Hematopoietic multipotent progenitor cell treated with erythropoietin and hydrocortisone succinate and interleukin-3 and kit ligand, for 8 days (in vitro differentiated cells): ENCODE data around the gene ABCC4.

Experiments used
- DNase-seq: peaks from one replicate; pipeline ENCODE4 v3.0.0-alpha.2; 2015

The ABCC4 gene

DNA sequence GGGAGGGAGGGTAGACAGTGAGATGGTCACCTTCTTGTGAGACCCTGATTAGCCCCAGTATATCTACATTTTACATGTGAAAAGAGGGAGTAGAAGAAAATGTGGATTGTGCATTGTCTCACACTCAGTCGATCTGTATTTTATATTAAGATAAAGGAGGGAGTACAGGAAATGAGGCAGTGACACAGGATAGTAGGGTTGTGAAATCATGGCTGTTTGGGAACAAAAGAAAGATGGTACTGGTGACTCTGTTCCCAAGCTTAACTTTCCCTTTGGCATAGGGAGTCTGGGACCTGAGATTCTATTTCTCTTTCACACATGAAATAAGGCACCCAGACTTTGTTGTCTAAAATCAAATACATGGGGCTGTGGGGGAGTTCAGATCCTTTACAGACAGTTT lies 194.7 kb downstream of the ABCC4 start:
- DNase-seq: no peak

DNA sequence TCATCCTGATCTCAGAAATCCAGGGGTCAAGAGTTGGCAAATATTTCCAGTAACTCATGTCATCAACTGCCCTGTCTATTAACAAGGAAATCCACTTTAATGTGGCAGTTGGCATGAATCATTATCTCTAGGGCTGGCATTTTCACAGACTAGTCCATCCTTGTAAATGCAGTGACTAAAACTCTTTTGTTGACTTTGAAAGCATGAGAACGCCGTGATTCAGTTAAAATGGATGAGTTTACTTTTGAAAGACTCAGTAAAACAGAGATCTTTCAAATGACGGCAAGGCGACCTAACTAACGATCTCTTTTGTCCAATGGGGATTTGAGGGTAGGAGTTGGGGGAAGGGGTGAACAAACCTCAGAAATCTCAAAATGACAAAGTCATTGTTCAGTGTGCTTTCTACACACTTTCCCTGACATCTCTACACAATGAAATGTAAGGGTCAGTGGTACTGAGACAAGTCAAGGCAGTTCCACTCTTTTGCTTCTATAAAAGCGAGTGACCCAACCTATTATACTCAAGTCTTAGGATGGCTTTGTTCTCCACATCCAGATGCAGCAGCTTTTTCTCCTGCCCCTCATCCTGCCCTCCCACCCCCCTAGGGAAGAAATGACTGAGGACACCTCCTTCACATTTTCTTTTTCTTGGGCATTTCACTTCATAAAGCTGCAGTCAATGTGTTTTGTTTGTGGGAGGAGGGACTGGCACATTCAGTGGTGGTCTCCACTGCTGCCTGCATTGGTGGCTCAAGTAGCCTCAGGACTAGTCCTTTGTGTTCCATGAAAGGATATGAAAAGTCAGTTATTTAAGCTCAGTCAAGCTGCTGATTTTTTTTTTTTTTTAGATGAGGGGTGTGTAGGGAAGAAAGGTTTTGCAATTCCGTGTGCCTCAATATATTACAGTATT lies 200.5 kb downstream of the ABCC4 start:
- no peak for DNase-seq

DNA sequence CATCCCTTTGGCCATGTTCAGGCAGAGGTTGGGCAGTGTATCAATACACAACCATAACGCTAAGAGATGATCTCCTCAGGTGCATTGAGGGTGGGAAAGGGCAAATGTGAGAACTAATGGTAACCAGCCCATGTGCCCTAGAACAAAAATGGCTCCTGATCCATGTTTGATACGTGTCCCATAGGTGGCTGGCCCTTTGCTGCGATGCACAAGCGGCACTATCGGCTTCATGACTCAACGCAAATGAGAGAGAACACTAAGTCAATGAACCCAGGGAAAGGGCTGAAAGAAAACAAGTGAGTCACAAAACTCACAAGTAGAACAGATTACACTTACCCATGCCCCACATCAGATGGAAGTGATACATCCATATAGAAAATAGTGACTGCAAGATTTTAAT lies 201.7 kb downstream of the ABCC4 start:
- DNase-seq: no peak

DNA sequence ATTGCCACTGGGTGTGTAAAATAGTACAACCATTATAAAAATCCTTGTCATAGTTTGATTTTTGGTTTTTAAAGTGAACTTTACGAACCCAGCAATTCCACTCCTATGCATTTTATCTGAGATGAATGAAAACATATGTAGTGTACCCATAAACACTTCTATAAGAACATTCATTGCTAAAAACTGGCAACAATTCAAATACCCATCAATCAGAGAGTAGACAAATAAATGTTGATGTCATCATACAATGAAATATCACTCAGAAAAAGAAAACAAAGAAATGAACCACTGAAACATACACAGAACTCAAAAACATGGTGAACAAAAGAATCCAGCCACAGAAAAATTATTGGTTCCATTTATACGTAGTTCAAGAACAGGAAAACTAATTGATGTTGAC lies 202.3 kb downstream of the ABCC4 start:
- no peak for DNase-seq

DNA sequence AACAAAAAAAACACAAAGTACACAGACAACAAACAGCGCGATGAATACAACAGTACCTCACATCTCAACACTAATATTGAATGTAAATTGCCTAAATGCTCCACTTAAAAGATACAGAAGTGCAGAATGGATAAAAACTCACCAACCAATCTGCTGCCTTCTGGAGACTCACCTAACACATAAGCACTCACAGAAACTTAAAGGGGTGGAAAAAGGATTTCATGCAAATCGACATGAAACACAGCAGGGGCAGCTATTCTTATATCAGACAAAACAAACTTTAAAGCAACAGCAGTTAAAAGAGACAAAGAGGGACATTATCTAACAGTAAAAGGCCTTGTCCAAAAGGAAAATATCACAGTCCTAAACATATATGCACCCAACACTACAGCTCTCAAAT lies 209.5 kb downstream of the ABCC4 start:
- DNase-seq: no peak

DNA sequence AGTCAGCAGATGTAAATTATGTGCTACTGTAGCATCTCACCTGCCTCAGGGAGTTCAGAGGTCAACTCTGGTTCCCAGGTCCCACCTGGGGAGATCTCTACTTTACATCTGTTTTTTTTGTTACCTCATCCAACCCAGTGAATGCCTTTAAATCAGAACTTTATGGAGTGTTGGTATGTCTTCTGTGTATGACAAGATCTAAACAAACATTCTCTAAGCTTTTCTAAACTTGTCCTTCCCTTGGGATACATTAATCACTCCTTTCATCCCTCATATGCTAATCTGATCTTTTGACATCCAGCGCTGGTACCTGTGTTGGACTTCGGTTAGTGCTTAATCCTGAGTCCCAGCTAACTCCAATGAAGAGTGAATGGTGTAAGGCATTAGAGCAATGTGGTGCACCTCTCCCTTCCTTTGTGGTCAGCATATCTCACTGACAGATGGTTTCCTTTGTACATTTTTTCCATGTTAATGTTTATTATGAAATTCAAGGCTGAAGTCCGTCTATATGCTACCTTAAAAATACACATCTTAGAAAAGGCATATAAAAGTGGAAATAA lies 213.4 kb downstream of the ABCC4 start:
- peak; percentile 78 for DNase-seq

DNA sequence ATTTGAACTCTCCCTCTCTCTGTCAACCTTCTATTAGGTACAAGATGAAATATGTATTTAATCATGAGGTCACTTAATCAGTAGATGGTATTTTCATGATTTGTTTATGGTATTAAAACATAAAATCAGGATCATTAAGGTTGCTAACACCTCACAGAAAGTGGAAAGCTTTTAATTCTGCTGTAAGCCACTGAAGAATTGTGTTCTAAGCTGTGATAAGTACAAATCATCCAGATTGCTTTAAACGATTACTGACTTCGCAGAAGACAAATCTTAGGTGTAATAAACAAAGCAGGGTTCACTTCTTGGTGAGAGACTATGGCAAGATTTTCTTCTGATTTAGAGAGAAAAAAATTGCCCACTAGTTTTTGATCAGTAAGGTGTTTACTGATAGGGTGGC lies 214.5 kb downstream of the ABCC4 start:
- no peak for DNase-seq

DNA sequence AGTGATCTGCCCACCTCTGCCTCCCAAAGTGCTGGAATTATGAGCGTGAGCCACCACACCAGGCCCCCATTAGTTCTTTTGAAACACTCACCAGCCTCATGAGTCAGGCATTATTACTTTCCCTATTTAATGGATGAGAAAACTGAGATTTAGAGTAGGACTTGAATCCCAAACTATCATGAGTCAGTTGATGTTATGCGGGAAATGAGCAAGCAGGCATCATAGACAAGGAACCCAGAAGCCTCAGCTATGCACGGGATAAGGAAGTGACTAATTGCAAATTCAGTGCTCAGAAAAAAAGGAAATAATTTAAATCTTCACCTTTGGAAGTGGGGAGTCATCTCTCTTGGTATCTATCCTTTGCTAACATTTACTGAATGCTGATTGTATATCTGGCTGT lies 217.5 kb downstream of the ABCC4 start:
- DNase-seq: no peak

DNA sequence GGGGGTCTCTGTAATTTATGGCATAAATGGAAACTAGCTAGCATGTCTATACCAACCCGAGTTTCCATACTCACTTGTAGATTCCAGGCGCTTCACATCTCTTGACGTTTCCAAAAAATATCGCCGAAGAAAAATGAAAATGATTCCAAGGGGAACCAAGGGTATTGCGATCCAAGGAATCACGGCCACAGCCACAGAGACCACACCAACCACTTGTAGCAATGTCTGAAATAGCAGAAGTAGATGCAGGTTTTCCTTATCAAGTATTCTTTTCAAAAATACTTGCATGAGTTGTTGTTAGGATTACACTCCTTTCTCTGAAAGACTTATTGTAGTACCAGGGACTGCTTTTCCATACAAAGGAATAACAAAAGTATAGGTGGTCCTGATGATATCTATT lies 218.2 kb downstream of the ABCC4 start:
- DNase-seq: no peak

DNA sequence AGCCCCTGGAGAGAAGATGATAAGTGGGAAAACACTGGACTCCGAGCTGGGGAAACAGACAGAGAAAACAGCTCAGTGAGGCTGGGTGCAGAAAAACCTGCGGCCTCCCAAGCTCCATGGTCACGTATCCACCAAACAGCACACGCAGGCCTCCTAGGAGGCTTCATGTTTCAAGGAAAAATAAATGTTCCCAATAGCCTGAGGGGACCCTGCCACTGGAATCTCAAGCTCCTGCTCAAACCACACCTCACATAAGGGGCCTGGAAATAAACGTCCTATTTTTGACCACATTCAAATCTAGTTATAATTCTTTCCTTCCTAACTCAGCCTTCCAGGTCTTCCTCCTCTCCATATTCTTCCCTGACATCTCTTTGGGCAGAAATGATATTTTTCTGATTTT lies 225.7 kb downstream of the ABCC4 start:
- no peak for DNase-seq

DNA sequence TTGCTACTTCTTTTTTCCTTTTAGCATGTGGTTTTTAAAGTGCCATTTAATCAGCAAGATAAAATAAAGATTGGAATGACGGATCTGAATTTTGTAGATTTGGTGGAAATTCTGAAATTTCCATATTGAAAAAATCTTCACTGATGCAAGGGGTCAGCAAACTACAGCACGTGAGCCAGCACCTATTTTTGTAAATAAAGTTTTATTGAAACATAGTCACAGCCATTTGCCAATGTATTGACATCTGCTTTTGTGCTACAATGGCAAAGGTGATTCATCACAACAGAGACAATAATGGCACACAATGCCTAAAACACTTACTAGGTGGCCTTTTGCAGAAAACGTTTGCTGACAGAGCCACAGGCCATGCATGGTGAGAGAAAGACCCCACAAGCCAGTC lies 226.4 kb downstream of the ABCC4 start:
- DNase-seq: no peak

DNA sequence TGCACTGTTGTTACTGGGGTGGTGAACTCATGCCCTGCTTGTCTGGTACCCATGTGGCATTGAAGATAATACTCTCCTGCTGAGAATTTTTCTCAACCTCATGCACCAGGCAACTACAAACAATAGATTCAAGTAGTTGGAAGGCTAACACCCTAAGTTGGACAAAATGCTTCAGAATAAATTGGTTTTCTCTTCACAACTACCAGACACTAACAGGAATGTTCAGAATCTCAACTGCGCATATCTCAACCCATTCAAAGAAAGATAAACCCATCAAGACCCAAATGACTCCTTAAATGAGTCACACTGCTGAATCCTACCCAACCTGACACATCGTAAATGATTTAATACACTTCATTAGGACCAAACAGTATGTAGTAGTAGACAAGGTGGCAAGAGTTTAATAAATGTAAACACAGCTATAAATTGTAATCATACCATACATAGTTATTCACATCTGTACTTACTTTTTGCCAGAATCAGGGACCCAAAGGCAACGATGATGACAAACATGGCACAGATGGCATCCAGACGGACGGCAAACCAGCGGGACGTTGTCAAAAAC lies 227.4 kb downstream of the ABCC4 start:
- DNase-seq: no peak

DNA sequence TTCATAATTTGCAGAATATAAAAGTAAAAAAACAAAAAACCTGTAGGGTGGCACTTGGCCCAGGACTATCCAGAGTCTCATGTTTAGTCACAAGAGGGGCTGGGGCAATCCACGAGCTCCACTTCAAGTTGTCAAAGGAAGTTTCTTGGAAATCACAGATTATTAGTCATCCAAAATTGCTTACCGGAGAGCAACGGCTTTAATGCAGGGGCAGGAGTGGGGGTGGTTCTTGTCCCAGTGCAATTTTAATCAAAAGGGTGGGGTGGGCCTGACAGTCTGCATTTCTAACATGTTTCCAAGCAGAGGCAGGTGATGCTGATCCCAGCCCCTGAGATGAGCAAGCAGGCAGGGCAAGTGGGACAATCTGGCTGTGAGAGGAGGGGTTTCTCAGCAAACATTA lies 233.9 kb downstream of the ABCC4 start:
- DNase-seq: no peak

DNA sequence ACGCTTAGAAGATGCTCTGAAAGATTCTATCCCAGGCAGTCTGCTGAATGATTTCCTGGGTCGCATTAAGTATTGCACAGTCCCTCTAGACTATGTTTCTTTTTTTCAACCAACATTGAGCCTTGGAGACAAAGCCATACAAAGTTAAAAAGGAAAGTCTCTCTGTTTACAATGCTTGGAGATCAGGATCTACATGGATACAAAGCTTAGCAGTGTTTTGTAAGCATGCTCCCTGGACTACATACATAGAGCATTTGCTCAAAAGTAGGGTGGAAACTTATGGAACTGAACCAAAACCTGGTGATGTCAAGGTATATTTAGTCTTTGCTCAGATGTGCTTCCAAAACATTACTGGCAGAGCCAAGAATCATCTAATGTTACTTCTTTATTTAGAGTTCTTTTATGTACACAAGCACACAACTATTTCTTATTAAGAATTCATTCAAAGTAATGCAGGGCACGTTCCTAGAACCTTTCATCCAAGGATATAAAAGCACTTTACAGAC lies 241.2 kb downstream of the ABCC4 start:
- no peak for DNase-seq

DNA sequence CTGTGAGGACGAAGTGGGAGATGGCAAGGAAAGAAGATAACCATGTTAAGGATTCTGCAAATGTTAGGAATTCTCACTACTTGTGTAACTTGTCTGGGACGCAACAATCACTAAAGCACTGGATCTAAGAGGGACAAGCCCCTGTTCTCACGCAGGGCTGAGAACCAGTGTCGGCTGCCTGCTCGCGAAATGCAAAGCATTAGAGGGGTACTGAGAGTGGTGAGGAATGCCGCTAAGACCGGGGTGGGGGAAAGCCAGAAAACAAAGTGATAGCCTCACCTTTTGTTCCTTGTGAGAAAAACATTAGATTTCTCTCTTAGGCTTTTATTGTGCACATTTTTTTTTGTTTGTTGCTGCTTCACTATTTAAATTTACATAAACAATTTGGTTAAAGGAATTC lies 241.9 kb downstream of the ABCC4 start:
- DNase-seq: no peak

DNA sequence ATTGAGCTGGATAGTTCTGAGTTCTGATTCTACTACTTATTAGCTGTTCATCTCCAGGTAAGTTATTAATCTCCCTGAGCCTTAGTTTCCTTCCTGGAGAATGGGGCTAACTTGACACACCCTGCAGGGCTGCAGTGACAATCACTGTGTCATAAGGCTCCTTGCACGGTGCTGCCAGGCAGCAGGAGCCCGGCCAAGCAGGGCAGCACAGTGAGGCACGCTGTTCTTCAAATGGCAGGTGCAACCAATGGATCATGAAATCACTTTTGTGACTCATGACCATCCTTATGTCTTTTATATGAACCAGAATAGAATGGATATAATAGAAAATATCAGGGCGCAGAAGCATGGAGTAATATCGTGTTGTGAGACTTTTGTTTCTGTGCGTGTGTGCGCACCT lies 242.6 kb downstream of the ABCC4 start:
- DNase-seq: no peak

DNA sequence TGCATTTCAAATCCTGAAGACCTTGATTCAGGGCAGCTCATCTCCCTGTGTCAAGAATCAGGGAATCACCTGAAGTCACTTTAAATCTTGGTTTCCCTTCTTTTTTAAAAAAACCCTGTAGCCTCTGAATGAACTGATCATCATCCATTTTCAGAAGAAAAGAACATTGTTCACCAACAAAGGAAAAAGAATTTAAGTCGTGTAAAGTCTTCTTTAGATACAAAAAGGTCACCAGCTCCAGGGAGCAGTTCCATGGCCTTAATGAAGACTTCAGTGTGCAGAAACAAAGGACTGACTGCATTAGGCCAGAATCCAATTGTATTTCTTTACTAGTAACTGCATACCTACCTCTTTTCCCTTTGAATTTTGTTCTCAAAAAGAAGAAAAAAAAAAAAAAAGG lies 245.0 kb downstream of the ABCC4 start:
- no peak for DNase-seq

DNA sequence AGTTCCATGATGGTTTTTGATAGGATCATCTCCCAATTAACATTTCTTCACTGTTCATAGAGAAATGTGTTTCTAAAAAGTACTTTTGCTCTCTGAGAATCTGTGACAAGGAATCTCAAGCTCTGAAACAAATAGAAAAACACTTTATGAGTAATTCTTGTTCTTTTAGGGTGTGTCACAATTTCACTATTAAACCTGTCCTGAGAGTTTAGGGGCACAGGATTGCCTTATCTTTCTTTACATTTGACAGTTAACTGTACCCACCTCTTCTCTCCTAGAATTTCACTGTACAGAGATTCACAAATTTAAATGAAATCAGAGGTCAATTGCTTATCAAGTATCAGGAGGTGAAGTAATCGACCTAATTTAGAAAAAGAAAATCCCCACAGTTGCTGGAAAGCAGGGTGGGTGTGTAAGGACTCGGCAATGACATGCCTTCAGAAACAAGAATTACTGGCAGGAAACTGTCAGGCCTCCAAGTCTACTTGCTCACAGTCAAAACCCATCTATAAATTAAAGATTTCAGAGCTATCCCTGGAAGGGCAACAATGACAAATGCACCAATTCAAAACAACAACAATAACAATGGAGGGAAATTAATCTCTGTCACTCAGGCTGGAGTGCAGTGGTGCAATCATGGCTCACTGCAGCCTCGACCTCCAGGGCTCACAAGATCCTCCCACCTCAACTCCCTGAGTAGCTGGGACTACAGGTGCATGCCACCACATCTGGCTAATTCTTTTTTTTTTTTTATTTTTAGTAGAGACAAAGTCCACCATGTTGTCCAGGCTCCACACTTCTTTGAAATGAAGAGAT lies 250.2 kb downstream of the ABCC4 start:
- DNase-seq: no peak

DNA sequence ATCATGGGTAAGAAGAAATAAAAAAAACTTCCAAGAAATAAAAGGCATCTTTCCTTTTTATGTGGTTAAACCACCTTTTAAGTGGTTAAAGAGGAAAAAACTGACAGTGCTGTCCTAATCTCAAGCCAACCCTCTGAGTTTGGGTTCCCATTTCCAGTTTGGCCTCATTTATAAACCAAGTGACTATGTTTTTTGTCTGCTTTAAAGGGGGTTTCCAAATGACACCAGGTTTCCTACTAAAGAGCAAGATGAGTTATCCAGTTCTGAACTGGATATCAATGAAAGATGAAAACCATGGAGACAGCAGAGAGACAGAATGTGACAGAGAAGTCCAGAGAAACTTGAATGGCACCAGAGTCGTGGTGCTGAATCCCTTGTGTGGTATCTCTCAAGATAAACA lies 251.5 kb downstream of the ABCC4 start:
- DNase-seq: no peak

DNA sequence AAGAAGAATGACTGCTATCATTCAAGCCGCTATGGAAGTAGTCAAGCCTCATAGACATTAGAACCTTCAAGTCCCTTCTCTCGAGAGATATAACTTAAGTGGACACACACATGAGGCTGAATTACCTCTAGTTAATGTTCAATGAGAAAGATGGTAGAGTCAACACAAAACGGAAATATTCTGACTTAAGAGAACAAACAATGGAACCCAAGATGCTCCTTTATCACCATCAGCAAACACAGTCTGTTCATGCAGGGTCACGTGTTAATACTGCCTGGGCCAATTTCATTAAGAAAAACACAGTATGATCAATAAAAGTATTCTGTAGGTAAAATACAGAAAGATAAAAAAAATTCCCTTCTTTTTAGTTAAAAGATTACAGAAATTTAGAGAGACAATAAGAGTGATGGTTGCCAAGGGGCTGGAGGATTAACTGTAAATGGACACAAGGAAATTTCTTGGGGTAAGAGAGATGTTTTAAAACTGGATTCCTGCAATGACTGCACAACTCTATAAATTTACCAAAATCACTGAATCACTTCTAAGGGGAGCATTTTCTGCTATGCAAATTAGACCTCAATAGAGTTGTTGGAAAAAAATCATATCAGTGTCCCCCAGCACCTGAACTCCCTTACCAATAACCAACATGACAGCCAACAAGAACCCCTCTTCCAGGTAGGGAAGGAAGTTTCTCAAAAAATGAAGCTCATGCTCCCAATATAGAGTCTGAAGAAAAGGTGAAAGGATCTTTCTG lies 256.6 kb downstream of the ABCC4 start:
- no peak for DNase-seq

DNA sequence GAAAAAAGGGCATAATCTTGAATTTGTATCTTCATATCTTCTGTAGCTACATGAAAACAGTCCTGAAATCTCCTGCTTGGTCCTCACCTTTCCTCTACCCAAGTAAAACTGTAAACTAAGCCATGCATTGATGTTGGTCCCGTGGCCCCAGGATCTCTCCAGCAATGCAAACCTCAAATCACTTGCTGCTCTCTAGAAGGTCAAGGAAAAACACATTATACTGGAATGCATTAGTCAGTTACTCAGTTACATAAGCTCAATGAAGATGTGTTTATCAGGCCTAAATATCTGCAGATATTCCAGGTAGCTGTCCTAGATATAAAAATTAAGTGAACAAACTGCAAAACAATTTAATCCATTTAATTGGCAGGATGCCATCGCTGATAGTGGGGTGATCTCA lies 261.8 kb downstream of the ABCC4 start:
- DNase-seq: no peak

DNA sequence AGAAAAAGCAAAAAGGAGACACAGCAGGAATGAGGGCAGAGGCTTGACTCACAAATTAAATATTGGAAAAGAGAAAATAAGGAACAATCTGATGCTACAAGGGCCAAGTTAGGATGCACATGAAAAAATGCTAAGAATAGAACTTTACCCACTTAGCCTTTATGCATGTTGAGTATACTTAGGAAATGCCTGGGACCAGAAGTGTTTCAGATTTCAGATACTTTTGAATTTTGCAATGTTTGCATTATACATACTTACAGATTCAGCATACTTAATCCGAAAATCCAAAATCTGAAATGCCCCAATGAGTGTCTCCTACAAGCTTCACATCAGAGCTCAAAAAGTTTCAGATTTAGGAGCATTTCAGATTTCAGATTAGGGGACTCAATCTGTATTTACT lies 262.3 kb downstream of the ABCC4 start:
- no peak for DNase-seq
